Neural cell (in vitro differentiated cells): Measurements from ENCODE around the gene SH3RF1. TPM values are rescaled to one million over a fixed set of nuclear protein-coding genes. Genes with fewer than 3 reads are reported as not detected.

Experiments
- H2AFZ ChIP-seq: fragments of 200-600, 300-800 bp; sonication (generic), shearing (Covaris generic); 2 replicates; pipeline ENCODE4 v1.6.0; 2014; ENCODE audit warnings: low read depth, mild to moderate bottlenecking, antibody characterized with exemption, low read length, moderate library complexity
- H3F3A ChIP-seq: fragments of 200-600 bp; shearing (Covaris generic); 2 replicates; pipeline ENCODE4 v1.6.1; 2016; ENCODE audit warnings: mild to moderate bottlenecking, moderate library complexity, mixed read lengths, antibody characterized with exemption, low read length; ENCODE audit not compliant: insufficient read depth, poor library complexity, severe bottlenecking
- H3K27ac ChIP-seq: fragments of 200-600, 300-800 bp; sonication (generic), shearing (Covaris generic); 2 replicates; pipeline ENCODE4 v1.5.1; 2014; ENCODE audit warnings: mild to moderate bottlenecking, low read length, moderate library complexity
- H3K27me3 ChIP-seq: fragments of 300-800, 200-600 bp; sonication (generic), shearing (Covaris generic); 2 replicates; pipeline ENCODE4 v1.6.0; 2014; ENCODE audit warnings: mild to moderate bottlenecking, low read depth, low read length, moderate library complexity; ENCODE audit not compliant: insufficient read depth
- H3K36me3 ChIP-seq: fragments of 300-800, 200-600 bp; sonication (generic), shearing (Covaris generic); 2 replicates; pipeline ENCODE4 v1.5.1; 2014; ENCODE audit warnings: mild to moderate bottlenecking, antibody characterized with exemption, low read length, moderate library complexity; ENCODE audit not compliant: insufficient read depth
- H3K4me2 ChIP-seq: fragments of 300-800, 200-600 bp; sonication (generic), shearing (Covaris generic); 2 replicates; pipeline ENCODE4 v1.6.0; 2014; ENCODE audit warnings: mild to moderate bottlenecking, low read length
- H3K4me3 ChIP-seq: fragments of 300-800, 200-600 bp; sonication (generic), shearing (Covaris generic); 2 replicates; pipeline ENCODE4 v1.5.1; 2014; ENCODE audit warnings: mild to moderate bottlenecking, low read length, moderate library complexity
- H3K79me2 ChIP-seq: fragments of 200-600 bp; shearing (Covaris generic); replicated peaks from 2 replicates; pipeline ENCODE4 v1.6.0; 2014; ENCODE audit warnings: mild to moderate bottlenecking, low read length, moderate library complexity; ENCODE audit not compliant: insufficient read depth
- H3K9ac ChIP-seq: fragments of 300-800, 200-600 bp; sonication (generic), shearing (Covaris generic); 2 replicates; pipeline ENCODE4 v1.6.1; 2016; ENCODE audit warnings: mild to moderate bottlenecking, low read length, mixed read lengths
- H3K9me2 ChIP-seq: fragments of 200-600 bp; shearing (Covaris generic); 2 replicates; pipeline ENCODE4 v1.6.1; 2016; ENCODE audit warnings: mild to moderate bottlenecking, low read length, mixed read lengths; ENCODE audit not compliant: insufficient read depth
- H3K9me3 ChIP-seq: fragments of 200-600, 300-800 bp; sonication (generic), shearing (Covaris generic); 2 replicates; pipeline ENCODE4 v1.6.1; 2016; ENCODE audit warnings: mild to moderate bottlenecking, mixed run types, low read length, moderate library complexity, mixed read lengths
- H4K20me1 ChIP-seq: fragments of 200-600 bp; shearing (Covaris generic); 2 replicates; pipeline ENCODE4 v1.6.1; 2016; ENCODE audit warnings: mild to moderate bottlenecking, mixed run types; ENCODE audit not compliant: insufficient read depth
- CTCF ChIP-seq: fragments of 450-650 bp; IDR thresholded peaks from 2 replicates; pipeline ENCODE4 v1.5.1; 2014; ENCODE audit warnings: antibody characterized with exemption, mild to moderate bottlenecking, moderate library complexity; ENCODE audit not compliant: poor library complexity, severe bottlenecking
- EP300 ChIP-seq: fragments of 450-650 bp; conservative IDR thresholded peaks from 2 replicates; pipeline ENCODE4 v1.6.1; 2014; ENCODE audit warnings: antibody characterized with exemption, mild to moderate bottlenecking, moderate library complexity; ENCODE audit not compliant: poor library complexity, severe bottlenecking
- EZH2 ChIP-seq: fragments of 200-600, 300-800 bp; shearing (Covaris generic), sonication (generic); IDR thresholded peaks from 2 replicates; pipeline ENCODE4 v1.6.1; 2014; ENCODE audit warnings: antibody characterized with exemption, low read length, borderline replicate concordance, mild to moderate bottlenecking; ENCODE audit not compliant: insufficient read depth, poor library complexity, severe bottlenecking
- MXI1 ChIP-seq: fragments of 450-650 bp; conservative IDR thresholded peaks from 2 replicates; pipeline ENCODE4 v1.6.1; 2014; ENCODE audit warnings: antibody characterized with exemption, mild to moderate bottlenecking; ENCODE audit not compliant: poor library complexity, severe bottlenecking
- POLR2AphosphoS5 ChIP-seq: IDR thresholded peaks from 2 replicates; pipeline ENCODE4 v1.6.1; 2012
- RAD21 ChIP-seq: fragments of 450-650 bp; conservative IDR thresholded peaks from 2 replicates; pipeline ENCODE4 v1.6.1; 2014; ENCODE audit warnings: antibody characterized with exemption, mild to moderate bottlenecking, moderate library complexity
- REST ChIP-seq: IDR thresholded peaks from 2 replicates; pipeline ENCODE4 v1.6.1; 2012; ENCODE audit warnings: borderline replicate concordance
- SMC3 ChIP-seq: fragments of 450-650 bp; conservative IDR thresholded peaks from 2 replicates; pipeline ENCODE4 v1.6.1; 2014; ENCODE audit warnings: antibody characterized with exemption, mild to moderate bottlenecking, moderate library complexity; ENCODE audit not compliant: poor library complexity
- TAF1 ChIP-seq: IDR thresholded peaks from 2 replicates; pipeline ENCODE4 v1.6.1; 2012; ENCODE audit warnings: low read depth
- polyA plus RNA-seq: library from polyadenylated mRNA; depleted of rRNA; stranded (reverse); fragments of >200 nt; gene quantifications from 2 replicates; pipeline ENCODE4 v1.2.3, GENCODE V29; 2014

The SH3RF1 gene
- polyA plus RNA-seq, 1 donor from 2014 or later = 3.1 TPM

- no peaks in the 10 kb centered on the region for H3F3A ChIP-seq
- H3K9me2 ChIP-seq = no peaks in the 10 kb centered on the region
- no peak overlapping the region for H3K4me2 ChIP-seq
- H3K36me3 ChIP-seq = no peaks in the 10 kb centered on the region
- H3K27me3 ChIP-seq = no peaks in the 10 kb centered on the region
- TF ChIP-seq TAF1 (no peak), EZH2 (no peak), SMC3 (no peak), CTCF (no peak), RAD21 (no peak), REST (no peak), EP300 (no peak), MXI1 (no peak), POLR2AphosphoS5 (no peak)
- no peak overlapping the region for H3K4me3 ChIP-seq
- H3K9ac ChIP-seq = no peak overlapping the region
- no peak overlapping the region for H2AFZ ChIP-seq
- H3K9me3 ChIP-seq = no peaks in the 10 kb centered on the region
- no peaks in the 10 kb centered on the region for H4K20me1 ChIP-seq
- peaks cover 68% of the 10 kb centered on the region for H3K79me2 ChIP-seq
- H3K27ac ChIP-seq = no peak overlapping the region
Observed at GRCh38 chr4:169256856-169257761, 13.6 kb downstream of the SH3RF1 start.

- Histone ChIP-seq H3K4me2 (no peak overlapping the region), H3K27ac (no peak overlapping the region), H3K27me3 (no peaks in the 10 kb centered on the region), H4K20me1 (no peaks in the 10 kb centered on the region), H3K4me3 (no peak overlapping the region), H3K79me2 (peaks cover 70% of the 10 kb centered on the region), H3F3A (no peaks in the 10 kb centered on the region), H3K9me3 (no peaks in the 10 kb centered on the region), H3K9ac (no peak overlapping the region), H3K36me3 (no peaks in the 10 kb centered on the region), H3K9me2 (no peaks in the 10 kb centered on the region), H2AFZ (no peak overlapping the region)
- no peak for TF ChIP-seq EP300
Observed at GRCh38 chr4:169256101-169256612, 14.6 kb downstream of the SH3RF1 start.
